ENCODE results near the gene CENPV. TPM values are rescaled to one million over a fixed set of nuclear protein-coding genes. Genes with fewer than 3 reads are reported as not detected.
"Not testable (repeated sequence)": the region's sequence is repeated elsewhere in the genome, so short reads cannot be mapped to it uniquely, and the experiment has no call there.

CENPV gene
- 13.9 and 21.8 TPM in 2 replicates for total RNA-seq

DNA sequence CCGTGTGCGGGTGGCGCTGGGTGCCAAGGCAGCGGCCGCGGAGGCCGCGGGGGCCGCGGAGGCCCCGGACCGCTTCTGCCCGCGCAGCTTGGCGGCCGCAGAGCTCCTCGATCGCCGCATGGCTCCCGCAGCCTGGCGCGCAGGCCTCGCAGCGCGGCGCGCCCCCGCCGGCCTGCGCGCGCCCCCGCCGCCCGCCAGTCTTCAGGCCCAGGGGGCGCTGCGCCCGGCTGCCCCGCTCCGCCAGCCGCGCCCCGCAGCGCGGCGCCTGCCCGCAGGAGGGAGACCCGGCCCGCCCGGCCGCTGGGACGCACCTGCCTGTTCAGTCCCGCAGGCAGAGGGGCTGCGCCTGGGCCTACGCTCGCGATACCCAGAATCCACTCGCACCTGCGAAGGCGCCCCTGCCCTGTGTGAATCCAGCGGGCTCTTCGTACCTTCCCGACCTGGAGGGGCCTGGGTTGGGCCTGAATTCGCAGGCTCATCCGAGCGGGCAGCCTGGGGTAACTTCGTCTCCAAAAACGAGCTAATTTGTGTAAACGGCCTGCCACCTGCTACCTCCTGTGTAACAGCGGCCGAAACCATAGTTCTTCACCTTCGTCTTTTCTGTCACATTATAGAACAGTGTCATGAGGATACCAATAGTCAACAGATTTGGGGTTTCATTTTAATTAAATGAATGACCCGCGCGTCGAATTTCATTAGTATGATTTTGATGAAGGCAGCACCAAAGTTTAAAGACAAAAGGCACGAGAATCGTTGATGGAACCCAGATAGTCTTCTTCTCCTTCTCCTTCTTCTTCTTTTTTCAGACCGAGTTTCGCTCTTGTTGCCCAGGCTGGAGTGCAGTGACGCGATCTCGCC is at the start of gene CENPV:
CENPV (minus strand) TSS at position 153 of the 858 bp plus-strand sequence; CDS start at position 120, 33 bp downstream.
- no peak for DNase-seq (ENCODE audit: extremely low read depth, low read depth, low spot score)

- DNase-seq (ENCODE audit: extremely low read depth, low read depth, low spot score), result no peak
These were observed 45.3 kb upstream of the CENPV start for GRCh38 chr17:16398270-16399267.

DNA sequence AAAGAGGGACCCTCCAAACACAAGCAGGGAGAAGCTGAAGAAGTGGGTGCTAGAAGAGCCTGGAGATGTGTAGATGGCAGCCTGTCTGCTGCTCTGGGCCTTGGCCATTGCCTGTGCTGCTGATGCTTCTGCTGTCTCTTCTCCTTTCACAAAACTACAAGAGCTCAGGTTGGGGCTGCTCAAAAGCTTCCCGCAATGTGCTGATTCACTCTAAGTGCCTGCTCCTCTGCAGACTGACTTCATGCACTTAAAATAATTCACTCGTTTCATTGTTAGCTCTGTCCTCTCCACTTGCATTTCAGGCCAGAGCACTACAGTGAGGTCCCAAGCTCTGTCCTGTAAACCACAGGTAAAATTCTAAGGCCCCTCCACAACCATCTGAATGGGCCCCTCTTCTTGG is 43.4 kb upstream of the CENPV start:
- not testable (repeated sequence) for DNase-seq (ENCODE audit: extremely low read depth, low read depth, low spot score)

DNA sequence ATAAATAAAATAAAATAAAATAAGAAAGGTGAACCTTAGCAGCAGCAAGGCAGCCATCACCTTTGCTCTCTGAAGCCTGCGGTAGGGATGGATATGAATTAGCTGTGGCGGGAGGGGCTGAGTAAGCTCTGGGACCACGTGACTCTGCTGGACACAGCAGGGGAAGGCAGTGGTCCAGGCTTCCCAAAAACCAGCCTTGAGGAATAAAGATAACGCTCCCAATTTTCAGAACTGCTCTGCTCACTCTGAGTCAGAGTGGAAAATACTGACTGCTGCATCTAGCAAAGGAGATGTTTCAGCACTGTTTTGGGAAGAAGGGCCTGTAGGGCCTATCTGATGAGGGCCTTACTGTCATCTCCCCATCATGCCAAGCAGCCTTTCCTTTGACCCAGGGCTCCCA is 42.6 kb upstream of the CENPV start:
- not testable (repeated sequence) for DNase-seq (ENCODE audit: extremely low read depth, low read depth, low spot score)

DNA sequence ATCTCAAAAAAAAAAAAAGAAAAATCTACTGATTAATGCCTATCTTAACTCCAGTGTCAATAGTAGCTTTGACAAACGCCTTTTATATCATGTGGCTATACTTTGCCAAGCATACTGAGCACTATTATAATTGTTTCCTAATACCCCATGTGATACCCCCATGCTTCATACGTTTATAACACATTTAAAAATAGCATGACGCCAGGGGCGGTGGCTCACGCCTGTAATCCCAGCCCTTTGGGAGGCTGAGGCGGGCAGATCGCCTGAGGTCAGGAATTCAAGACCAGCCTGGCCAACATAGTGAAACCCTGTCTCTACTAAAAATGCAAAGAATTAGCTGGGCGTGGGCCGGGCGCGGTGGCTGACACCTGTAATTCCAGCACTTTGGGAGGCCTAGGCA is 39.2 kb upstream of the CENPV start:
- not testable (repeated sequence) for DNase-seq (ENCODE audit: extremely low read depth, low read depth, low spot score)

DNA sequence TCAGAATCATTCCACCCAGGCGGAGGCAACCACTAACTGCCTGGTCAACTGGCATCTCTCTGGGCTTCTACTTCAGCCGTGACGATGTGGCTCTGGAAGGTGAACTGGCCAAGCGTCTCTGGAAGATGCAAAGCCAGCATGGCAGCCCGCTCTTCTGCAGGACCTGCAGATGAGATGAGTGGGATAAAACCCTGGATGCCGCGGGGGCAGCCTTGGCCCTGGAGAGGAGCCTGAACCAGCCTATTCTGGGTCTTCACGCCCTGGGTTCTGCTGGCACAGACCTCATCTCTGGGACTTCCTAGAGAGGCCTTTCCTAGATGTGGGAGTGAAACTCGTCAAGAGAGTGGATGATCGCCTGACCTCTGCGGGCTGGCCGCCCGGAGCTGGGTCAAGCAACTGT is 38.2 kb upstream of the CENPV start:
- DNase-seq (ENCODE audit: extremely low read depth, low read depth, low spot score), result no peak

DNA sequence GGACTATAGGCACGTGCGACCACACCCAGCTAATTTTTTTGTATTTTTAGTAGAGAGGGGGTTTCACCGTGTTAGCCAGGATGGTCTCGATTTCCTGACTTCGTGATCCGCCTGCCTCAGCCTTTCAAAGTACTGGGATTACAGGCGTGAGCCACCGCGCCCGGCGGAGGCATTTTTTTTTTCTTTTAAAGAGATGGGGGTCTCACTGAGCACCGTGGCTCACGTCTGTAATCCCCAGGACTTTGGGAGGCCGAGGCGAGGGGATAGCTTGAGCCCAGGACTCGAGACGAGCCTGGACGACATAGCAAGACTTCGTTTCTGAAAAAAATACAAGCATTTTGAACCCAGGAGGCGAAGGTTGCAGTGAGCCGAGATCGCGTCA is 32.8 kb upstream of the CENPV start:
- DNase-seq (ENCODE audit: extremely low read depth, low read depth, low spot score), result not testable (repeated sequence)

GRCh38 chr17:16384557-16384956 is 31.3 kb upstream of the CENPV start:
- no peak for DNase-seq (ENCODE audit: extremely low read depth, low read depth, low spot score)

DNA sequence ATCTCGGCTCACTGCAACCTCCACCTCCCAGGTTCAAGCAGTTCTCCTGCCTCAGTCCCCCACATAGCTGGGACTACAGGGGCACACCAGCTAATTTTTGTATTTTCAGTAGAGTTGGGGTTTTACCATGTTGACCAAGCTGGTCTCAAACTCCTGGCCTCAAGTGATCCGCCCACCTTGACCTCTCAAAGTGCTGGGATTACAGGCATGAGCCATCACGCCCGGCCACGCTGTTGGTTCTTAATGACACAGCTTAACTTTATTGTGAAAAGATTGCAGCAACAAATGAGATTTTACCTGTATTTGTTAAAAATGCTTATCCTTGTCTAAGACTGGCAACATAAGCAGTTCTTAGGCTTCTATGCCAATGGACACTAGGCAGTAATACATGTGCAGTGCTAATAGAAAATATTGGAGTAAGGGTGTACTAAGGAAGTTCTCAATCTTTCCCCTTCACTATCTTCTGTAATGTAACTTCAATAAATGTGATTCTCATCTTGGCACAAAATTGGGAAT is 30.6 kb upstream of the CENPV start:
- no peak for DNase-seq (ENCODE audit: extremely low read depth, low read depth, low spot score)

DNA sequence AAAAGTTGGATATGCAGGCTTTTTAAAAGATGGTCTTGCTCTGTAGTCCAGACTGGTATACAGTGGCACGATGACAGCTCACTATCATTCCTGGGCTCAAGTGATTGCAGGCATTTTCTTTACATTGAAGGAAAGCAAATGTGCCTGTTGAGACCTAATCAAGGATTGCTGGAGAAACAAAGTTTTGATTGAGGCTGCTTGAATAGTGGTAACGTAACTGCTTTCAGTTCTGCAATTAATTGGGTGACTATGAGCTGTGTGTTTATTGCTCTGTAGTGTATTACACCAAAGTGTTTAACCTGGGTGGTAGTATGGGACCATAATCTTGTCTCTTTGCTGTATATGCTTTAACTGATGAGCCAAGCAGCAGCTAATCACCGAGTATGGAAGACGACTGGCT is 29.9 kb upstream of the CENPV start:
- DNase-seq (ENCODE audit: extremely low read depth, low read depth, low spot score), result no peak

DNA sequence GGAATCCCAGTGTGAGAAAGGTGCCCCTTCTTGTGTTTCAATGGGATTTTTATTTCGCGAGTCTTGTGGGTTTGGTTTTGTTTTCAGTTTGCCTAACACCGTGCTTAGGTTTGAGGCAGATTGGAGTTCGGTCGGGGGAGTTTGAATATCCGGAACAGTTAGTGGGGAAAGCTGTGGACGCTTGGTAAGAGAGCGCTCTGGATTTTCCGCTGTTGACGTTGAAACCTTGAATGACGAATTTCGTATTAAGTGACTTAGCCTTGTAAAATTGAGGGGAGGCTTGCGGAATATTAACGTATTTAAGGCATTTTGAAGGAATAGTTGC is 28.2 kb upstream of the CENPV start:
- no peak for DNase-seq (ENCODE audit: extremely low read depth, low read depth, low spot score)

DNA sequence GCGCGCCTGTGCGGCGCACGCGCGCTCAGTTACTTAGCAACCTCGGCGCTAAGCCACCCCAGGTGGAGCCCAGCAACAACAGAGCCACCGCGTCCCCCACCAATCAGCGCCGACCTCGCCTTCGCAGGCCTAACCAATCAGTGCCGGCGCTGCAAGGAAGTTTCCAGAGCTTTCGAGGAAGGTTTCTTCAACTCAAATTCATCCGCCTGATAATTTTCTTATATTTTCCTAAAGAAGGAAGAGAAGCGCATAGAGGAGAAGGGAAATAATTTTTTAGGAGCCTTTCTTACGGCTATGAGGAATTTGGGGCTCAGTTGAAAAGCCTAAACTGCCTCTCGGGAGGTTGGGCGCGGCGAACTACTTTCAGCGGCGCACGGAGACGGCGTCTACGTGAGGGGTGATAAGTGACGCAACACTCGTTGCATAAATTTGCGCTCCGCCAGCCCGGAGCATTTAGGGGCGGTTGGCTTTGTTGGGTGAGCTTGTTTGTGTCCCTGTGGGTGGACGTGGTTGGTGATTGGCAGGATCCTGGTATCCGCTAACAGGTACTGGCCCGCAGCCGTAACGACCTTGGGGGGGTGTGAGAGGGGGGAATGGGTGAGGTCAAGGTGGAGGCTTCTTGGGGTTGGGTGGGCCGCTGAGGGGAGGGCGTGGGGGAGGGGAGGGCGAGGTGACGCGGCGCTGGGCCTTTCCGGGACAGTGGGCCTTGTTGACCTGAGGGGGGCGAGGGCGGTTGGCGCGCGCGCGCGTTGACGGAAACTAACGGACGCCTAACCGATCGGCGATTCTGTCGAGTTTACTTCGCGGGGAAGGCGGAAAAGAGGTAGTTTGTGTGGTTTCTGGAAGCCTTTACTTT is 27.6 kb upstream of the CENPV start, which contains the start of gene UBB:
UBB (plus strand) TSS at position 452 of the 856 bp plus-strand sequence. CDS start 817 bp downstream, outside the sequence.
- peak; percentile 83 for DNase-seq (ENCODE audit: extremely low read depth, low read depth, low spot score)

- DNase-seq (ENCODE audit: extremely low read depth, low read depth, low spot score), result no peak
These were observed 26.4 kb upstream of the CENPV start for GRCh38 chr17:16379654-16380053.

DNA sequence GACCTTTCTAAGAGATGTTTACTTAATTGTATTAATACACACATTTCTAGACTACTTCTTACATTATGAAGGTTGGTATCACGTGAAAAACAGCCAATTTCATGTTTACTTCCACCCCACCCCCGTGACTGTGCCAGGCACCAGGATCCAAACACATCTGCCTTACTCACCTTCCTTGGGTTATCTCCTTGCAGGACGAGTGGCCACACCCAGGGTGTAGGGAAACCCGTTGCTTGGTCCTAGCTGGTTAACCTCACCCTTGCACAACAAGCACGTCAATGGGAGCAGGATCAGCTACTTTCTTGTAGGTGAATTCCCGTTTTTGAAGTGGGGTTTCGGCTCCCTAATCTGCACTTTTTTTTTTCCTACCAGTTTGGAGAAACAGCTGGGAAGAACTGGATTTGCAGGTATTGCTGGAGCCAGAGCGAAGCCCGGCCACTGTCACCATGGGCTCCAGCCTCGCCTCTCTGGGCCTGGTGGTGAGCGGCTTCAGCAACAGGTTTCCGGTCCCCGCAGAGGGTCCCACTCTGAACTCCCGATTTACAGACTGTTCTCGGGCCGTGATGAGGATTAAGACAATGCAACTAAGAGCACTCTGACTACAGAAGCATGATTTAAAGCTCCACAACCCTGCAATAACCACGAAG is 25.5 kb upstream of the CENPV start:
- no peak for DNase-seq (ENCODE audit: extremely low read depth, low read depth, low spot score)

DNA sequence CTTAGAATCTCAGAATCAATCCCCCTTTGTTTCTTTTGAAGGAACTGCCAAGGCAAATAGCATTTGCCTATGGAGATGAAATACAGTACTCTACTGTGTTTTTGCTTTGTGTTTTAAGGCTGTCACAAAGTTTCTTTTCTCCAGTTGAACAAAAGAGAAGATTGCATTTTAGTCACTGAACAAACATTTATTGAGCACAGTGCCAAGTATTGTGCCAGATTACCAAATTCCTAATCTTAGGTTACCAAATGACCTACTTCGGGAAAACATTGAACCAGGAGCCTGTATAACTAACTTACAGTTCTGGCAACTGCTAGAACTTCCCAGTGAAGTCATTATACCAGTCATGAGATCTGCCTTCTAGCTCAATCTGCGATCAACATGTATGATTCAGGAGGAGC is 24.7 kb upstream of the CENPV start:
- DNase-seq (ENCODE audit: extremely low read depth, low read depth, low spot score), result no peak

- DNase-seq (ENCODE audit: extremely low read depth, low read depth, low spot score), result no peak
These were observed 21.1 kb upstream of the CENPV start for GRCh38 chr17:16374146-16374938.

GRCh38 chr17:16371742-16372141 is 18.5 kb upstream of the CENPV start:
- no peak for DNase-seq (ENCODE audit: extremely low read depth, low read depth, low spot score)

DNA sequence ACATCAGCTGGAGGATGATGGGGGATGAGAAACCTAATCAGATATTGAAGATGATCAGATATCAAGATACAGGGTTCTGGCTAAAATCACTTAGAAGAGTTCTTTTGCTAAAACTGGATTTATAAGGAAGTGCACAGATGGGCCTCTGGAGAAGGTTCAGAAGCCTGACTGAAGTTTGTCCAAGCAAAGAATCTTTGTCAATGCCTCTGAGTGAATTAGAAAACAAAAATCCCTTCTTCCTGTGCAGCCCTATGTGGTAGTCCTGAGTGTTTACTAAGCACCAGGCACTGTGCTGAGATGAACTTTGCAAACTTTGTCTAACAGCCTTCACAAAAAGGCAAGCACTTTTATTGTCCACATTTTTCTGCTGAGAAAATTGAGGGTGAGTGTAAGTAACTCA is 11.4 kb upstream of the CENPV start:
- DNase-seq (ENCODE audit: extremely low read depth, low read depth, low spot score), result no peak
